LNCaP clone FGC (cell line): ENCODE results near the gene PGPEP1.
A peak's percentile ranks its signal among the peaks of the same experiment; 100 is the strongest.
"Not testable (repeated sequence)": the region's sequence is repeated elsewhere in the genome, so short reads cannot be mapped to it uniquely, and the experiment has no call there.

Experiments used
- DNase-seq: peaks from one replicate; pipeline ENCODE4 v3.0.0-alpha.2; 2011; ENCODE audit warnings: low read depth
- H3K4me3 ChIP-seq: 2 replicates; pipeline ENCODE4 v1.5.1; 2011; ENCODE audit warnings: mild to moderate bottlenecking, low read depth, low read length, control low read depth
- TF ChIP-seq, protein P1 (sequence below): IDR thresholded peaks from 2 replicates; pipeline ENCODE4 v1.5.1; 2012; ENCODE audit warnings: mild to moderate bottlenecking; ENCODE audit not compliant: control insufficient read depth, insufficient read depth; ENCODE audit errors: extremely low read depth

Gene PGPEP1

DNA sequence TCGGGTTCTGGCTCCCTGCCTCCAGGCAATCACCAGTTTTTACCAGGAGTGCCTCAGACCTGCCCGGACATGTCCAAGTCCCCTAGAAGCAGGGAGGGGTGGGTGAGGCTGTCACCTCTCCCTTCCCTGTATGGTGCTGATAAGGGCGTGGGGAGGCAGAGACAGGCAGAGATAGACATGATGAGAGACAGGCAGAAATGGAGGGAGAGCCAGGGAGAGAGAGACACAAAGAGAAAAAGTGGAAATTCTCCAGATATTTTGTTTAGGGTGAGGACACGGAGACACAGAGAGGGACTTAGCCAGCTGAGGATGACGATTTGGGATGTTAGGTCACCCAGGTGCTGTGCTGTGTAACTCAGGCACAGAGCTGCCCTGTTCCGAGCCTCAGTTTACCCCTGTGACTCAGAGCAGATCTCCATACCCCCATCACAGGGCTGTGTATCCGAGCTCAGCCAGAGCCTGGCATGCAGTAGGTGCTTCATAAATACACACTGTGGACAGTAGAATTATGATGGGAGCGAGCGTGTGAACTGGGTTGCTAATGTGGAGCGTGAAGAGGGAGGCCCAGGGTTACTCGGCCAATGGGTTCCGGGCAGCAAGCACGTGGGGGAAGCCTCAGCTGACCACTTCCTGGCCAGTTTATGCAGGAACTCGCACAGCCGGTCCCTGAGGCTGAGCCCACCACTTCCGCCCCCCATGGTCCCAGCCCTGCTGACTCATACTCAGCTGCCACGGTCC lies 33.7 kb downstream of the PGPEP1 start:
- no peak overlapping the region for H3K4me3 ChIP-seq
- TF ChIP-seq, protein P1, sequence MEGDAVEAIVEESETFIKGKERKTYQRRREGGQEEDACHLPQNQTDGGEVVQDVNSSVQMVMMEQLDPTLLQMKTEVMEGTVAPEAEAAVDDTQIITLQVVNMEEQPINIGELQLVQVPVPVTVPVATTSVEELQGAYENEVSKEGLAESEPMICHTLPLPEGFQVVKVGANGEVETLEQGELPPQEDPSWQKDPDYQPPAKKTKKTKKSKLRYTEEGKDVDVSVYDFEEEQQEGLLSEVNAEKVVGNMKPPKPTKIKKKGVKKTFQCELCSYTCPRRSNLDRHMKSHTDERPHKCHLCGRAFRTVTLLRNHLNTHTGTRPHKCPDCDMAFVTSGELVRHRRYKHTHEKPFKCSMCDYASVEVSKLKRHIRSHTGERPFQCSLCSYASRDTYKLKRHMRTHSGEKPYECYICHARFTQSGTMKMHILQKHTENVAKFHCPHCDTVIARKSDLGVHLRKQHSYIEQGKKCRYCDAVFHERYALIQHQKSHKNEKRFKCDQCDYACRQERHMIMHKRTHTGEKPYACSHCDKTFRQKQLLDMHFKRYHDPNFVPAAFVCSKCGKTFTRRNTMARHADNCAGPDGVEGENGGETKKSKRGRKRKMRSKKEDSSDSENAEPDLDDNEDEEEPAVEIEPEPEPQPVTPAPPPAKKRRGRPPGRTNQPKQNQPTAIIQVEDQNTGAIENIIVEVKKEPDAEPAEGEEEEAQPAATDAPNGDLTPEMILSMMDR: no peak
- no peak for DNase-seq

DNA sequence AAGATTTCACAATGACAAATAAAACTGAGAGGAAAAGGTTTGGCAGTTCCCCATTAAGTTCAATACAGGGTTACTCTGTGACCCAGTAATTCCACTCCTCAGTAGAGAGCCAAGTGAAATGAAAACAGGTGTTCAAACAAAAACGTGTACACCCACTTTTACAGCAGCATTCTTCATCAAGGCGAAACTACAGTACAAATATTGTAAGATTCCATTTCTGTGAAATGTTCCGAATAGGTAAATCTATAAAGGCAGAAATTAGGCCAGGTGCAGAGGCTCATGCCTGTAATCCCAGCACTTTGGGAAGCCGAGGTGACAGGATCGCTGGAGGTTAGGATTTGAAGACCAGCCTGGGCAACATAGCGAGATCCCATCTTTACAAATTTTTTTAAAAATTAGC lies 36.6 kb downstream of the PGPEP1 start:
- H3K4me3 ChIP-seq: no peak overlapping the region
- TF ChIP-seq, protein P1: no peak
- peak; percentile 98 for DNase-seq

DNA sequence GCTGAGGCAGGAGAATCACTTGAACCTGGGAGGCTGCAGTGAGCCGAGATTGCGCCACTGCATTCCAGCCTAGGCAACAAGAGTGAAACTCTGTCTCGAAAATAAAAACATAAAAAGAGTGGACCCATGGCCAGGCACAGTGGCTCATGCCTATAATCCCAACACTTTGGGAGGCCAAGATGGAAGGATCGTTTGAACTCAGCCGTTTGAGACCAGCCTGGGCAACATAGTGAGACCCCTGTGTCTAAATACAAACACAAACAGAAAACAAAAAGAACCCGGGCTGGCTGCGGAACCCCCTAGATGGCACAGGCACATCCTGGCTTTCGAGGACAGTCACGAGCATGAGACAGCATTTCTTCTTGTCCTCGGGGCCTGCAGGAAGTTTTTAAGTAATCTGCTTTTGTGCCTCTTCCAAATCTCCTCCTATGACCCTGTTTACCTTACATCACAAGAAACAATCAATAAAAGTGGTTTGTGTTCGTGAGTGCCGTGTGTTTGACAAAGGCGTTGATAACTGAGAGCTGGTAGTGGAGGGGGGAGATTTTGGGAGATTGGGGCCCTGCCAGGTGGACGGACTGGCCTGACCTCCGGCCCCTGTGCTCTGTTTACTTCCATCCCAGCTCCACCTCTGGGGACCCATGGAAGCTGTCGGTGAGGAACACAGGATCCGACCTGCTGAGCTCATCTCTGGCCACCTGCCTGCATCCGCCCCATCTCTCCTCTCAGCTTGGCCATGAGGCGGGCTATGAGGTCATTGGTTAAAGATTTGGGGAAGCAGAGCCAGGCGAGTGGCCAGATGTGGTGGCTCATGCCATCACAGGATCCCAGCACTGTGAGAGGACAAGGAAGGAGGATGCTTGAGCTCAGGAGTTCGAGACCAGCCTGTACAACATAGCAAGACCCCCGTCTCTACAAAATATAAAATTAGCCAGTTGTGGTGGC lies 39.7 kb downstream of the PGPEP1 start:
- H3K4me3 ChIP-seq: no peak overlapping the region
- DNase-seq: peak; percentile 100
- TF ChIP-seq, protein P1: no peak

DNA sequence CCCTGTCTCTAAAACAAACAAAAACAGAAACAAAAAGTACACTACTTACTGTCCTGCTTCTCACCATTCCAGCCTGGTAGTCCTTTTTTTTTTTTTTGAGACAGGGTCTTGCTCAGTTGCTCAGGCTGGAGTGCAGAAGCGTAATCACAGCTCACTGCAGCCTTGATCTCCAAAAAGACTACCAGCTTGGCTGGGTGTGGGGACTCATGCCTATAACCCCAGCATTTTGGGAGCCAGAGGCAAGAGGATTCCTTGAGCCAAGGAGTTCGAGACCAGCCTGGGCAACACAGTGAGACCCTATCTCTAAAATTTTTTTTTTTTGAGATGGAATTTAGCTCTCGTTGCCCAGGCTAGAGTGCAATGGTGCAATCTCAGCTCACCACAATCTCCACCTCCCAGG lies 40.4 kb downstream of the PGPEP1 start:
- H3K4me3 ChIP-seq: no peak overlapping the region
- TF ChIP-seq, protein P1: no peak
- DNase-seq: no peak

DNA sequence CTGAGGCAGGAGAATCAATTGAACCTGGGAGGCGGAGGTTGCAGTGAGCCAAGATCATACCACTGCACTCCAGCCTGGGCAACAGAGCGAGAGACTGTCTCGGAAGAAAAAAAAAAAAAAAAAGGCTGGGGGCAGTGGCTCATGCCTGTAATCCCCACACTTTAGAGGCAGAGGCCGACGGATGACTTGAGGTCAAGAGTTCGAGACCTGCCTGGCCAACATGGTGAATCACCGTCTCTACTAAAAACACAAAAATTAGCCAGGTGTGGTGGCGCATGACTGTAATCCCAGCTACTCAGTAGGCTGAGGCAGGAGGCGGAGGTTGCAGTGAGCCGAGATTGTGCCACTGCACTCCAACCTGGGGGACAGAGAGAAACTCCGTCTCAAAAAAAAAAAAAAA lies 43.2 kb downstream of the PGPEP1 start:
- DNase-seq, H3K4me3 ChIP-seq: not testable (repeated sequence)

DNA sequence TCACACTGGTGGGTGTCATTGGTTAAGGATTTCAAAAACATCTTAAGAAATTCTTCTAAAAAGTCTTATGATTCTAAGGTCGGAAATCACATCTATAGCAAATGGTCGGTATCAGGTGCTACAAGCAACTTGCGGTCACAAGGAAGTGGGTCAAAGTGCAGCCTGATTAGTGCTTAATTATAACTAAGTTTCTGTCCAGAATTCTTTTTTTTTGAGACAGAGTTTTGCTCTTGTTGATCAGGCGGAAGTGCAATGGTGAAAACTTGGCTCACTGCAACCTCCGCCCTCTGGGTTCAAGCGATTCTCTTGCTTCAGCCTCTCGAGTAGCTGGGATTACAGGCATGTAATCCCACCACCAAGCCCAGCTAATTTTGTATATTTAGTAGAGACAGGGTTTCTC lies 44.4 kb downstream of the PGPEP1 start:
- DNase-seq: no peak
- TF ChIP-seq, protein P1: no peak
- H3K4me3 ChIP-seq: no peak overlapping the region

DNA sequence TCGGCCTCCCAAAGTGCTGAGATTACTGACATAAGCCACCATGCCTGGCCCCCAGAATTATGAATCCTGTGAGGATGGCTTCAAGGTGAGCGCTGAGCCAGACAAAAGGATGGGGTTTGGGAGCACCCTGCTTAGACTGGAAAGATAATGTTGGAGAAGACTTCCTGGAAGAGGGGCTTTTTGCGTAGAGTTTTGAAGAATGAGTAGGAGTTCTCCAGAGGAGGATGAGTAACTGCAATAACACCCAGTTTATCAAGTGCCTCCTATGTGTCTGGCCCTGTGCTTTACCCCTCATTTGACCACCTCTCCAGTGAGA lies 44.9 kb downstream of the PGPEP1 start:
- H3K4me3 ChIP-seq: peak overlapping the region; percentile 94; the same call in 1 of the 2 replicates
- no peak for DNase-seq
- TF ChIP-seq, protein P1: no peak
